Liver (tissue), 10 donors: ENCODE data around the gene TARS3. TPM values are rescaled to one million over a fixed set of nuclear protein-coding genes. Genes with fewer than 3 reads are reported as not detected.

Experiments
- DNase-seq: peaks from one replicate; pipeline ENCODE4 v3.0.0-alpha.2; 2017; ENCODE audit warnings: low spot score
- H3K27ac ChIP-seq, 2 donors: one replicate each; pipeline ENCODE4 v1.7.0; 2013; ENCODE audit warnings: inconsistent platforms in 2 of 2, low read length in 2 of 2, control low read depth in 1 of 2, low read depth in 1 of 2, mild to moderate bottlenecking in 1 of 2
- H3K27me3 ChIP-seq, 4 donors: one replicate each; pipeline versions ENCODE4 v1.6.1 to v1.7.0; 2013; ENCODE audit warnings: low read length in 3 of 4, inconsistent platforms in 1 of 4, mild to moderate bottlenecking in 1 of 4, moderate library complexity in 1 of 4; ENCODE audit not compliant: control insufficient read depth in 4 of 4, insufficient read depth in 4 of 4
- H3K36me3 ChIP-seq, 4 donors: one replicate each; pipeline versions ENCODE4 v1.6.1 to v1.7.0; 2013; ENCODE audit warnings: low read length in 3 of 4, mild to moderate bottlenecking in 3 of 4, low read depth in 1 of 4, moderate library complexity in 1 of 4; ENCODE audit not compliant: control insufficient read depth in 4 of 4, insufficient read depth in 3 of 4
- H3K4me1 ChIP-seq, 4 donors: one replicate each; pipeline versions ENCODE4 v1.6.1 to v1.7.0; 2013; ENCODE audit warnings: low read length in 3 of 4, mild to moderate bottlenecking in 3 of 4, moderate library complexity in 1 of 4; ENCODE audit not compliant: control insufficient read depth in 4 of 4, insufficient read depth in 4 of 4
- H3K4me3 ChIP-seq, 3 donors: one replicate each; pipeline versions ENCODE4 v1.6.1 to v1.7.0; 2013; ENCODE audit warnings: low read length in 3 of 3, control low read depth in 1 of 3, low read depth in 1 of 3, mild to moderate bottlenecking in 1 of 3
- H3K9ac ChIP-seq, 2 donors: one replicate each; pipeline ENCODE4 v1.7.0; 2013; ENCODE audit warnings: low read length in 2 of 2, mild to moderate bottlenecking in 2 of 2, moderate library complexity in 2 of 2, control low read depth in 1 of 2, low read depth in 1 of 2
- H3K9me3 ChIP-seq, 4 donors: one replicate each; pipeline versions ENCODE4 v1.6.1 to v1.7.0; 2013; ENCODE audit warnings: low read length in 3 of 4; ENCODE audit not compliant: control insufficient read depth in 4 of 4
- CTCF ChIP-seq: fragments of 150-350 bp; IDR thresholded peaks from 2 replicates; pipeline ENCODE4 v1.5.1; 2017; ENCODE audit warnings: improper control_type of control experiment, low read depth, low read length; ENCODE audit not compliant: missing input control
- FOXA1 ChIP-seq: IDR thresholded peaks from 2 replicates; pipeline ENCODE4 v1.6.1; 2016; ENCODE audit warnings: antibody characterized with exemption
- FOXA2 ChIP-seq: IDR thresholded peaks from 2 replicates; pipeline ENCODE4 v1.6.1; 2016; ENCODE audit warnings: antibody characterized with exemption
- HNF4A ChIP-seq, 2 donors: conservative IDR thresholded peaks; 2 replicates each; pipeline ENCODE4 v1.6.1; 2016; ENCODE audit warnings: antibody characterized with exemption in 2 of 2, mild to moderate bottlenecking in 2 of 2
- NR2F2 ChIP-seq: IDR thresholded peaks from 2 replicates; pipeline ENCODE4 v1.6.1; 2016; ENCODE audit warnings: antibody characterized with exemption
- RAD21 ChIP-seq, 2 donors: IDR thresholded peaks; 2 replicates each; pipeline ENCODE4 v1.6.1; 2016; ENCODE audit warnings: antibody characterized with exemption in 2 of 2, mild to moderate bottlenecking in 2 of 2
- REST ChIP-seq: IDR thresholded peaks from 2 replicates; pipeline ENCODE4 v1.6.1; 2016; ENCODE audit warnings: antibody characterized with exemption, mild to moderate bottlenecking
- RXRA ChIP-seq, 2 donors: IDR thresholded peaks; 2 replicates each; pipeline ENCODE4 v1.6.1; 2017 to 2018; ENCODE audit warnings: antibody characterized with exemption in 2 of 2, mild to moderate bottlenecking in 1 of 2
- YY1 ChIP-seq: IDR thresholded peaks from 2 replicates; pipeline ENCODE4 v1.6.1; 2016; ENCODE audit warnings: antibody characterized with exemption, mild to moderate bottlenecking
- WGBS: extraction: QIAGEN DNeasy Blood & Tissue Kit; methylation state at CpG from one replicate; pipeline ENCODE4 v1.1.7; 2013; 5-methylcytosine and 5-hydroxymethylcytosine counted together
- polyA plus RNA-seq, 2 donors: library from polyadenylated mRNA; stranded (reverse) in 1 of 2; unstranded in 1 of 2; fragments of 200-250 nt in 1 of 2; fragments of >200 nt in 1 of 2; fragmentation: Nextera tagmentation in 1 of 2; extraction: Ambion mirVana in 1 of 2; gene quantifications; one replicate each; pipeline versions ENCODE4 v1.2.1 to v1.2.3, GENCODE V29; 2013 to 2015
- small RNA-seq: library from RNA; depleted of rRNA; stranded (forward); fragments of <200 nt; gene quantifications from one replicate; pipeline ENCODE3, GENCODE V24; 2014
- total RNA-seq, 2 donors: library from RNA; depleted of rRNA; stranded (reverse); fragments of >200 nt; gene quantifications; one replicate each; pipeline ENCODE4 v1.2.3, GENCODE V29; 2014
- TF ChIP-seq, protein P1 (sequence below): IDR thresholded peaks from 2 replicates; pipeline ENCODE4 v1.6.1; 2016; ENCODE audit warnings: antibody characterized with exemption
- donor health status: healthy.
- donor health status: healthy.
- donor health status: healthy.
- donor health status: healthy.
- donor health status: healthy.

TARS3 gene
- total and polyA plus RNA-seq, 4 donors, result 2.3 to 7.8 (median 4.0) TPM

- TF ChIP-seq HNF4A (conservative IDR thresholded peaks at IDR 0.05) (no peak), REST (no peak), YY1 (no peak)
- Histone ChIP-seq H3K27me3 (no peaks in the 10 kb centered on the region), H3K4me3 (no peak overlapping the region), H3K4me1 (no peaks in the 10 kb centered on the region), H3K27ac (no peak overlapping the region), H3K9ac (no peak overlapping the region), H3K36me3 (no peaks in the 10 kb centered on the region), H3K9me3 (no peaks in the 10 kb centered on the region)
- DNase-seq, result no peak
- WGBS, result 85% methylated on average over 2 of the region's 2 CpGs
Observed at GRCh38 chr15:101607108-101607507, 117.2 kb downstream of the TARS3 start.

DNA sequence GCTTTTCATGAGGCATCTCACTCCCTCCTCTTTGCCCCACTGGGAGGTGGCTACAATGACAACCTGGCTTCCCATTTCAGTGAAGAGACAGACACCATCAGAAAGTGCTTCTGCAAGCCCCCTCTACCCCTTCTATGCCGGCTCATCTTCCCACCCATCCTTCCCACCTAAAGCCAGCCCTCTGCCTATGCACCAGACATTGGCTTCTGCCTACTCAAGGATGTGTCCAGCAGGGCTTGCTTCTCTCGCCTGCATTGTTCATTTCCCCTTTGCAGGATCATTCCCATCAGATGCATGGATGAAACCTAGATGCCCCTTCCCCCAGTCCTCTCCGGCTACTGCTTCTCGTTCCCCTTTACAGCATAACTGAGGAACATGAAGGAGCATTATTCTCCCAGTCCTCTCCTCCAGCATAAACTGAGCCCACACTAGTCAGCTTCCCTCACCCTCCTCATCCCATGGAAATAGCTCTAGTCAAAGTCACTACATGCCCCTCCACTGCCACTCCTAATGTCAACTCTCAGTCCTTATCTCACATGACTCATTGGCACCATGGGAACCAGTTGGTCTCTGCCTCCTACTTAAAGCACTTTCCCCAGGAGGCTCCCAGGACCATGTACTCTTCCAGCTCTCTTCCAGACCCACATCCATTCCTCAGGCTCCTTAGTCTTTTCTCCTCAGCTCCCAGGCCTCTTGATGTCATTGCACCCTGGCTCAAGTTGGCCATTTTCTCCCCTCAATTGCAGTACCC is 120.0 kb downstream of the TARS3 start:
- DNase-seq, result no peak
- Histone ChIP-seq H3K9me3 (no peaks in the 10 kb centered on the region), H3K27ac (no peak overlapping the region), H3K36me3 (no peaks in the 10 kb centered on the region), H3K4me3 (no peak overlapping the region), H3K27me3 (no peaks in the 10 kb centered on the region), H3K4me1 (no peaks in the 10 kb centered on the region), H3K9ac (no peak overlapping the region)
- 95% methylated on average over 4 of the region's 4 CpGs for WGBS
- TF ChIP-seq, protein P1, sequence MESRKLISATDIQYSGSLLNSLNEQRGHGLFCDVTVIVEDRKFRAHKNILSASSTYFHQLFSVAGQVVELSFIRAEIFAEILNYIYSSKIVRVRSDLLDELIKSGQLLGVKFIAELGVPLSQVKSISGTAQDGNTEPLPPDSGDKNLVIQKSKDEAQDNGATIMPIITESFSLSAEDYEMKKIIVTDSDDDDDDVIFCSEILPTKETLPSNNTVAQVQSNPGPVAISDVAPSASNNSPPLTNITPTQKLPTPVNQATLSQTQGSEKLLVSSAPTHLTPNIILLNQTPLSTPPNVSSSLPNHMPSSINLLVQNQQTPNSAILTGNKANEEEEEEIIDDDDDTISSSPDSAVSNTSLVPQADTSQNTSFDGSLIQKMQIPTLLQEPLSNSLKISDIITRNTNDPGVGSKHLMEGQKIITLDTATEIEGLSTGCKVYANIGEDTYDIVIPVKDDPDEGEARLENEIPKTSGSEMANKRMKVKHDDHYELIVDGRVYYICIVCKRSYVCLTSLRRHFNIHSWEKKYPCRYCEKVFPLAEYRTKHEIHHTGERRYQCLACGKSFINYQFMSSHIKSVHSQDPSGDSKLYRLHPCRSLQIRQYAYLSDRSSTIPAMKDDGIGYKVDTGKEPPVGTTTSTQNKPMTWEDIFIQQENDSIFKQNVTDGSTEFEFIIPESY, result no peak
- TF ChIP-seq RXRA (IDR thresholded peaks at IDR 0.05) (no peak), FOXA2 (no peak), RAD21 (IDR thresholded peaks at IDR 0.05) (no peak), FOXA1 (no peak), NR2F2 (no peak), CTCF (no peak), HNF4A (conservative IDR thresholded peaks at IDR 0.05) (no peak)

Small RNA genes within 50 kb of the gene (small RNA-seq; reads per million reads assigned to genes)
- gene RN7SL209P (not detected), gene RNU6-807P (not detected)

Other genes with a start within 250 kb of the TARS3 start
- 100 to 1,000 TPM; 124 to 398 TPM for gene PCSK6, start 234.8 kb downstream of the TARS3 start, total RNA-seq
- gene PCSK6, start 234.8 kb downstream of the TARS3 start, polyA plus RNA-seq, result 100 to 1,000 TPM in 1 of 2 donors, 10 to 100 TPM in 1; 94.8 to 212 TPM
- gene TM2D3, start 72.1 kb downstream of the TARS3 start, total RNA-seq, result 10 to 100 TPM; 22.0 to 32.6 TPM
- gene TM2D3, start 72.1 kb downstream of the TARS3 start, polyA plus RNA-seq, result 10 to 100 TPM; 43.2 to 44.1 TPM
- gene OR4F6, start 79.0 kb upstream of the TARS3 start, total RNA-seq, result not detected
- not detected for gene OR4F6, start 79.0 kb upstream of the TARS3 start, polyA plus RNA-seq
- not detected for gene OR4F15, start 87.7 kb upstream of the TARS3 start, total RNA-seq
- not detected for gene OR4F15, start 87.7 kb upstream of the TARS3 start, polyA plus RNA-seq